ENCODE measurements around the gene GP9.

DNA sequence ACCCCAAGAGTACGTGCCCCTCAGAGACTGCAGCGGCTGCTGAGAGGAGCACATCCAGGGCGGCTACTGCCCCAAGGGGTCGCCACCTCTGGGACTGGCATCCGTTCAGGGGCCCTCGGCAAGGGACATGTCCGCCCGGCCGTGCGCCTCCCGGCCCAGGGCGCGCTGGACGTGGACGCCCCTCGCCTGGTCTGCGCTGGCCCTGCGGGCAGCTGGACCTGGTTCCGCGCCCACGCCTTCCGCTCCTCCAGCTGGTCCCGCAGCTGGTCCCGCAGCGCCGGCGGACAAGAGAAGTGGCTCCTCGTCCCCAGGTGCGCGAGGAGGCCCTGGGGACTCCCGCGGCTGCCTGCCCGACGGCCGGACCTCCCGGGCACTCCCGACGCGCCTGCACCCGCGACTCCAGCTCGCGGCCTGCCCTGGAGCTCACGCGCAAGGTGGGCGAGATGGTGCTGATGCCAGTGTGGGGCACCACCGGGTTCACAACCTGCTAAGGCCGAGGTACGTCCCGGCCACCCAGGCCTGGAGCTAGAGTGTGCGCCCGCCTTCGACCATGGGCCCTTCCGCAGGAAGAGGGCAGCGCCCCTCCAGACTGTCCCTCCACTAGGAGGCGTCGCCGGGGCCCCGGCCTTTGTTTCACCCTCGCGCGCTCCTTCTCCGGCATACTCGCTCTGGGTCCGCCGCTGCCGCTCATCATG is 14.4 kb upstream of the GP9 start:
- TF ChIP-seq SIN3A (IDR thresholded peaks at IDR 0.05; ENCODE audit: borderline replicate concordance, insufficient read depth, low read length): no peak
- TF ChIP-seq, protein P1, sequence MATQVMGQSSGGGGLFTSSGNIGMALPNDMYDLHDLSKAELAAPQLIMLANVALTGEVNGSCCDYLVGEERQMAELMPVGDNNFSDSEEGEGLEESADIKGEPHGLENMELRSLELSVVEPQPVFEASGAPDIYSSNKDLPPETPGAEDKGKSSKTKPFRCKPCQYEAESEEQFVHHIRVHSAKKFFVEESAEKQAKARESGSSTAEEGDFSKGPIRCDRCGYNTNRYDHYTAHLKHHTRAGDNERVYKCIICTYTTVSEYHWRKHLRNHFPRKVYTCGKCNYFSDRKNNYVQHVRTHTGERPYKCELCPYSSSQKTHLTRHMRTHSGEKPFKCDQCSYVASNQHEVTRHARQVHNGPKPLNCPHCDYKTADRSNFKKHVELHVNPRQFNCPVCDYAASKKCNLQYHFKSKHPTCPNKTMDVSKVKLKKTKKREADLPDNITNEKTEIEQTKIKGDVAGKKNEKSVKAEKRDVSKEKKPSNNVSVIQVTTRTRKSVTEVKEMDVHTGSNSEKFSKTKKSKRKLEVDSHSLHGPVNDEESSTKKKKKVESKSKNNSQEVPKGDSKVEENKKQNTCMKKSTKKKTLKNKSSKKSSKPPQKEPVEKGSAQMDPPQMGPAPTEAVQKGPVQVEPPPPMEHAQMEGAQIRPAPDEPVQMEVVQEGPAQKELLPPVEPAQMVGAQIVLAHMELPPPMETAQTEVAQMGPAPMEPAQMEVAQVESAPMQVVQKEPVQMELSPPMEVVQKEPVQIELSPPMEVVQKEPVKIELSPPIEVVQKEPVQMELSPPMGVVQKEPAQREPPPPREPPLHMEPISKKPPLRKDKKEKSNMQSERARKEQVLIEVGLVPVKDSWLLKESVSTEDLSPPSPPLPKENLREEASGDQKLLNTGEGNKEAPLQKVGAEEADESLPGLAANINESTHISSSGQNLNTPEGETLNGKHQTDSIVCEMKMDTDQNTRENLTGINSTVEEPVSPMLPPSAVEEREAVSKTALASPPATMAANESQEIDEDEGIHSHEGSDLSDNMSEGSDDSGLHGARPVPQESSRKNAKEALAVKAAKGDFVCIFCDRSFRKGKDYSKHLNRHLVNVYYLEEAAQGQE (IDR thresholded peaks at IDR 0.05; ENCODE audit: insufficient read depth in 1 of 2, low read depth in 2 of 2, low read length in 2 of 2): no peak

All from PFSK-1 (cell line).